Activated CD4-positive, alpha-beta T cell treated with anti-CD3 and anti-CD28 coated beads, Interleukin-2, Interleukin-4, amounts not matched to agents 100 ng/mL and 50 ng/mL, durations not matched to agents 16 hours and 8 hours (primary cell): ENCODE results near the gene CAPN15.

Source experiments
- DNase-seq: peaks from one replicate; pipeline ENCODE4 v3.0.0-alpha.2; 2020; ENCODE audit warnings: low spot score

The CAPN15 gene

GRCh38 chr16:561957-562938 lies 34.7 kb downstream of the CAPN15 start:
- no peak for DNase-seq

GRCh38 chr16:563072-563644 lies 35.6 kb downstream of the CAPN15 start:
- DNase-seq: no peak

GRCh38 chr16:564690-565418 lies 37.3 kb downstream of the CAPN15 start:
- DNase-seq: no peak

GRCh38 chr16:565419-566330 lies 38.2 kb downstream of the CAPN15 start:
- DNase-seq: no peak

- peak; percentile 55 for DNase-seq
Observed at GRCh38 chr16:566475-567372, 39.2 kb downstream of the CAPN15 start, which contains the start of gene NHLRC4. Gene NHLRC4, plus strand, starts transcription at chr16:567005. Its CDS starts 1,043 bp downstream, at chr16:568048.

GRCh38 chr16:567373-568256 lies 40.1 kb downstream of the CAPN15 start:
- no peak for DNase-seq

- DNase-seq: no peak
Observed at GRCh38 chr16:568401-569258, 41.1 kb downstream of the CAPN15 start.

- peak; percentile 65 for DNase-seq
Observed at GRCh38 chr16:569445-570254, 42.1 kb downstream of the CAPN15 start, which contains the start of gene PIGQ. Gene PIGQ, plus strand, starts transcription at chr16:569968. Its CDS starts 4,107 bp downstream, at chr16:574075.

GRCh38 chr16:572865-573650 lies 45.5 kb downstream of the CAPN15 start:
- DNase-seq: no peak

GRCh38 chr16:574021-574760 lies 46.7 kb downstream of the CAPN15 start:
- no peak for DNase-seq

GRCh38 chr16:575354-576196 lies 48.1 kb downstream of the CAPN15 start:
- DNase-seq: no peak

- DNase-seq: no peak
Observed at GRCh38 chr16:576197-576822, 48.8 kb downstream of the CAPN15 start.

GRCh38 chr16:576823-577201 lies 49.3 kb downstream of the CAPN15 start:
- DNase-seq: no peak

GRCh38 chr16:577796-578195 lies 50.3 kb downstream of the CAPN15 start:
- DNase-seq: no peak
